OCI-LY3 (cell line): ENCODE results near the gene NUP155.

ENCODE experiments used
- EZH2phosphoT487 ChIP-seq: fragments of 200-600 bp; shearing (Covaris generic); IDR thresholded peaks from 2 replicates; pipeline ENCODE4 v1.6.1; 2018; ENCODE audit warnings: antibody characterized with exemption, mixed run types, low read depth
- TF ChIP-seq, protein P1 (sequence below): fragments of 200-600, 300-600 bp; sonication (generic); IDR thresholded peaks from 2 replicates; pipeline ENCODE4 v1.5.1; 2014; ENCODE audit warnings: antibody characterized with exemption, low read length, low read depth

DNA sequence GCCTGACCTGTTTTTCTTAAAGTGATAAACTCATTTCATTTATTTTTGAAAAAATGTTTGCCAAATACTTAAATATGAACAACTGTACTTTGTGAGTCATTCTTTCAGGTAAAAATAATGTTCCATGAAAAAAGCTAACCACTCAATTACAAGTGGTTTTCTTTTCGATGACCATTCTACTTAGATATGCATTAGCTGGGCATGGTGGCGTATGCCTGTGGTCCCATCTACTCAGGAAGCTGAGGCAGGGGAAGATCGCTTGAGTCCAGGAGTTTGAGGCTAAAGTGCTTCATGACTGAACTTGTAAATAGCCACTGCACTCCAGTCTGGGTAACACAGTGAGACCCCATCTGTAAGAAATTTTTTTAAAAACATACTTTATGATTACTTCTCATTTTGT lies 4.2 kb upstream of the NUP155 start:
- TF ChIP-seq, protein P1, sequence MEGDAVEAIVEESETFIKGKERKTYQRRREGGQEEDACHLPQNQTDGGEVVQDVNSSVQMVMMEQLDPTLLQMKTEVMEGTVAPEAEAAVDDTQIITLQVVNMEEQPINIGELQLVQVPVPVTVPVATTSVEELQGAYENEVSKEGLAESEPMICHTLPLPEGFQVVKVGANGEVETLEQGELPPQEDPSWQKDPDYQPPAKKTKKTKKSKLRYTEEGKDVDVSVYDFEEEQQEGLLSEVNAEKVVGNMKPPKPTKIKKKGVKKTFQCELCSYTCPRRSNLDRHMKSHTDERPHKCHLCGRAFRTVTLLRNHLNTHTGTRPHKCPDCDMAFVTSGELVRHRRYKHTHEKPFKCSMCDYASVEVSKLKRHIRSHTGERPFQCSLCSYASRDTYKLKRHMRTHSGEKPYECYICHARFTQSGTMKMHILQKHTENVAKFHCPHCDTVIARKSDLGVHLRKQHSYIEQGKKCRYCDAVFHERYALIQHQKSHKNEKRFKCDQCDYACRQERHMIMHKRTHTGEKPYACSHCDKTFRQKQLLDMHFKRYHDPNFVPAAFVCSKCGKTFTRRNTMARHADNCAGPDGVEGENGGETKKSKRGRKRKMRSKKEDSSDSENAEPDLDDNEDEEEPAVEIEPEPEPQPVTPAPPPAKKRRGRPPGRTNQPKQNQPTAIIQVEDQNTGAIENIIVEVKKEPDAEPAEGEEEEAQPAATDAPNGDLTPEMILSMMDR, result no peak
- TF ChIP-seq EZH2phosphoT487, result no peak
